ENCODE measurements around the gene ZNF726. TPM values are rescaled to one million over a fixed set of nuclear protein-coding genes. Genes with fewer than 3 reads are reported as not detected.
"Not testable (repeated sequence)": the region's sequence is repeated elsewhere in the genome, so short reads cannot be mapped to it uniquely, and the experiment has no call there.

The ZNF726 gene
- total RNA-seq, 1 donor from 2014 or later, result 12.8 TPM

DNA sequence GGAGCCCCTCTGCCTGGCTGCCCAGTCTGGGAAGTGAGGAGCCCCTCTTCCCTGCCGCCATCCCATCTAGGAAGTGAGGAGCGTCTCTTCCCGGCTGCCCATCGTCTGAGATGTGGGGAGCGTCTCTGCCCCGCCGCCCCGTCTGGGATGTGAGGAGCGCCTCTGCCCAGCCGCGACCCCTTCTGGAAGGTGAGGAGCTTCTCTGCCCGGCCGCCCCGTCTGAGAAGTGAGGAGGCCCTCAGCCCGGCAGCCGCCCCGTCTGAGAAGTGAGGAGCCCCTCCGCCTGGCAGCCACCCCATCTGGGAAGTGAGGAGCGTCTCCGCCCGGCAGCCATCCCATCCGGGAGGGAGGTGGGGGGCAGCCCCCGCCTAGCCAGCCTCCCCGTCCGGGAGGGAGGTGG lies 49.2 kb downstream of the ZNF726 start:
- DNase-seq; intact Hi-C loops (cut with micrococcal nuclease); H3K27me3 Mint-ChIP-seq; H3K36me3 Mint-ChIP-seq (ENCODE audit: low read depth); H3K4me1 Mint-ChIP-seq; H3K4me3 Mint-ChIP-seq; H3K27ac Mint-ChIP-seq: not testable (repeated sequence)
- peaks cover 25% of the 10 kb centered on the region for H3K9me3 Mint-ChIP-seq

DNA sequence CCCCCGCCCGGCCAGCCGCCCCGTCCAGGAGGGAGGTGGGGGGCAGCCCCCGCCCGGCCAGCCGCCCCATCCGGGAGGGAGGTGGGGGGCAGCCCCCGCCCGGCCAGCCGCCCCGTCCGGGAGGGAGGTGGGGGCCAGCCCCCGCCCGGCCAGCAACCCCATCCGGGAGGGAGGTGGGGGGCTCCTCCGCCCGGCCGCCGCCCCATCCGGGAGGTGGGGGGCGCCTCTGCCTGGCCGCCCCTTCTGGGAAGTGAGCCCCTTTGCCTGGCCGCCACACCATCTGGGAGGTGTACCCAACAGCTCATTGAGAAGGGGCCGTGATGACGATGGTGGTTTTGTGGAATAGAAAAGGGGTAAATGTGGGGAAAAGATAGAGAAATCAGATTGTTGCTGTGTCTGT lies 49.6 kb downstream of the ZNF726 start:
- H3K4me3 Mint-ChIP-seq; DNase-seq; H3K27ac Mint-ChIP-seq; H3K27me3 Mint-ChIP-seq; H3K4me1 Mint-ChIP-seq; intact Hi-C loops (cut with micrococcal nuclease); H3K36me3 Mint-ChIP-seq (ENCODE audit: low read depth): not testable (repeated sequence)
- peaks cover 25% of the 10 kb centered on the region for H3K9me3 Mint-ChIP-seq

DNA sequence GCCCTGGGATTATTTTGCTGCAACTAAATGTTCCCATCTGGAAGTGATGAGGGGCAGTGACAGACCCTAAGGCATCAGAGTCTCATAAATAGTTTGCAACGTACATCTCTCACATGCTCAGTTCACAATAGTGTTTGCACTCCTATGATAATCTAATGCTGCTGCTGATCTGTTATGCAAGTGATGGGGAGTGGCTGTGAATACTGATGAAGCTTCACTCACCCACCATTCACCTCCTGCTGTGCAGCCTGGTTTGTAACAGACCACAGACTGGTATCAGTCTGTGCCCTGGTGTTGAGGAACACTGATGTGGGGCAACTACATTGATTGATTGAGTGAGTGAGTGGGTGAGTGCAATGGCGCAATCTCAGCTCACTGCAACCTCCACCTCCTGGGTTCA lies 54.9 kb downstream of the ZNF726 start:
- no peak overlapping the region for H3K4me3 Mint-ChIP-seq
- H3K27ac Mint-ChIP-seq, result no peak overlapping the region
- intact Hi-C loops (cut with micrococcal nuclease), result no loop called here
- no peaks in the 10 kb centered on the region for H3K36me3 Mint-ChIP-seq (ENCODE audit: low read depth)
- no peak for DNase-seq
- peaks cover 24% of the 10 kb centered on the region for H3K9me3 Mint-ChIP-seq
- H3K4me1 Mint-ChIP-seq, result no peaks in the 10 kb centered on the region
- peaks cover 4% of the 10 kb centered on the region for H3K27me3 Mint-ChIP-seq

DNA sequence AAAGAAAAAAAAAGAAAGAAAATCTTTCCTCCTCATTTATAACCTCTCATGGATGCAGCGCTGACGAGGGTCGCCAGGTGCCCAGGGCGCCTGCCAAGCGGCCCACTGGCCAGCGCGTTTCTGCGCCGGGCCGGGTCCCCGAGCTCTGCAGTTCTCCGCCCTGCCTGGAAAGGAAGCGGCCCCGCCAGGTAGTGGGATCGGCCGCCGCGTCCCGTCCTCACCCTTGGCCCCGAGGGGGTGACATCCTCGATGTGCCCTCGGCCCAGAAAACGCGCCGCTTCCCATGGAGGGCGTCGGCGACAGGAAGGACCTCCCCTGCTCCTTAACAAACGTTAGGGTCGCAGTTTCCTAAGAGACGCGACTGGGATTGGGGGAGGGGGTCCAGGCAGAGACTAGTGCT lies 56.9 kb downstream of the ZNF726 start:
- H3K9me3 Mint-ChIP-seq, result peaks cover 28% of the 10 kb centered on the region
- no peak overlapping the region for H3K4me3 Mint-ChIP-seq
- intact Hi-C loops (cut with micrococcal nuclease), result no loop called here
- H3K4me1 Mint-ChIP-seq, result no peaks in the 10 kb centered on the region
- no peaks in the 10 kb centered on the region for H3K36me3 Mint-ChIP-seq (ENCODE audit: low read depth)
- DNase-seq, result no peak
- H3K27me3 Mint-ChIP-seq, result peaks cover 4% of the 10 kb centered on the region
- H3K27ac Mint-ChIP-seq, result no peak overlapping the region

DNA sequence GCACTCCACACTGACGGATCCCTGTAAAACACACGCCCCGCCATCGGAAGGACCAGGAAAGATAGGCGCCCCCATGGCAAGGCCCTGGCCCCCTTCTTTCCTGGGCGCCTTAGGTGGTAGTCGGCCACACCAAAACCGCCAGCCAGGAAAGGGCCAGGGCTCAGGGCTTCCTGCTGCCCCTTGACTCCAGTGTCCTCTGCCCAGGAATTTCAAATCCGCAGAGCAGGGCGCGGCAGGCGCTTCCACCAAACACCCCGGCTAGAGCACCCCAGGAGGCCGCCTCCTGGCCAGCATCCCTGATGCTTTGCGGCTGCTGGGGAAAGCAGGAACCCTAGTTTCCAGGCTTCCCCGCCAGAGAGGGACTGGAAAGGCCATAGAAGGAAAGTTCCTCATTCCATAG lies 57.5 kb downstream of the ZNF726 start:
- intact Hi-C loops (cut with micrococcal nuclease), result no loop called here
- Mint-ChIP-seq H3K4me3 (no peak overlapping the region), H3K9me3 (peaks cover 25% of the 10 kb centered on the region)

DNA sequence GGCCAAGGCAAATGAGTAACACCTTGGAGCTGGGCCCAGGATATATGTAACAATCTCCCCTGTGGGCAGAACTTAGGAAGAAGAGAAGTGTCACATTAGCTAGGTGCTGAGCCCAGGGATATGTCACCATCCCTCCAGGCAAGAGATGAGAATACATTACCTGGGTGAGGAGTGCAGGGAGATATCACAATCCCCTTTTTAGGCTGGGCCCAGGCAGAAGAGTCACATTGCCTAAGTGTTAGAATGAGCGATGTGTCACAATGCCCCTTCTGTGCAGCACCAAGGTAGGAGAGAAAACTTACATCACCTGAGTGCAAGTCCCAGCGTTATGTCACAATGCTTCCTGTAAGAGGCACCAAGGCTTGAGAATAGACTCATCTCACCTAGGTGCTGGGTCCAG lies 60.3 kb downstream of the ZNF726 start:
- Mint-ChIP-seq H3K27me3 (peaks cover 4% of the 10 kb centered on the region), H3K4me1 (no peaks in the 10 kb centered on the region), H3K4me3 (no peak overlapping the region), H3K36me3 (ENCODE audit: low read depth) (no peaks in the 10 kb centered on the region), H3K27ac (no peak overlapping the region), H3K9me3 (peaks cover 29% of the 10 kb centered on the region)
- intact Hi-C loops (cut with micrococcal nuclease), result no loop called here
- DNase-seq, result no peak

More for the DNA sequence above, 57.5 kb downstream of the ZNF726 start:
- Mint-ChIP-seq H3K36me3 (ENCODE audit: low read depth) (no peaks in the 10 kb centered on the region), H3K4me1 (no peaks in the 10 kb centered on the region), H3K27me3 (peaks cover 4% of the 10 kb centered on the region), H3K27ac (no peak overlapping the region)
- DNase-seq, result no peak

DNA sequence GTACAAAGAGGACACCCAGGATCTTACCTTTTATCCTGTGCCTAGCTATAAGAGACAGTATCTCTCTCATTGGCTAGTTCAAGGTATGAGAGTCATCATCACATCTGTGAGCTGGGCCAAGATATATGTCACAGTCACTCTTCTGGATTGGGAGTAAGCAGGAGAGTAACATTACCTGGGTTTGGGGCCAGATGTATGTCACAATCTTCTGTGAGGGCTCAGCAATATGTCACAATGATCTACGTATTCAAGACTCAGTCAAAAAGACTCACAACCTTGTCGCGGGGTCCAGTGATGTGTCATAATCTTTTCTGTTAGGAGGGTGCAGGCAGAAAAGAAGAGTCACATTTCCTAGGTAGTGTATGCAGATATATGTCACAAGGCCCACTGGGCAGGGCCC lies 61.9 kb downstream of the ZNF726 start:
- H3K36me3 Mint-ChIP-seq (ENCODE audit: low read depth); intact Hi-C loops (cut with micrococcal nuclease); H3K4me3 Mint-ChIP-seq; H3K27ac Mint-ChIP-seq; H3K27me3 Mint-ChIP-seq; H3K4me1 Mint-ChIP-seq; DNase-seq: not testable (repeated sequence)
- H3K9me3 Mint-ChIP-seq, result peaks cover 34% of the 10 kb centered on the region

DNA sequence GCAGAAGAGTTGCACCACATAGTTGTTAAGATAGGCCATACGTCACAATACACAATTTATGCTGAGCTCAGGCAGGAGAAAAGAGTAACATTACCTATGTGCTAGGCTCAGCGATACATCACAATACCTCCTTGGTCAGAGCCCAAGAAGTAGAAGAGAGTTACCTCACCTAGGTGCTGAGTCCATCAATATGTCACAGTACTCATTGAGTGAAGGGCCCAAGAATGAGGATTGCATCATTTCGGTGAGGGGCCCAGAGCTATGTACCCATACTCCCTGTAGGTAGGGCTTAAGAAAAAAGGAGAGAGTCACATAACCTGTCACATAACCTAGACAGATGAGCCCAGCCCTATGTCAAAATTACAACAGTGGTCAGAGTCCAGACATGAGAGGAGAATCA lies 62.6 kb downstream of the ZNF726 start:
- peaks cover 34% of the 10 kb centered on the region for H3K9me3 Mint-ChIP-seq
- intact Hi-C loops (cut with micrococcal nuclease); H3K4me3 Mint-ChIP-seq; H3K27me3 Mint-ChIP-seq; H3K4me1 Mint-ChIP-seq; H3K36me3 Mint-ChIP-seq (ENCODE audit: low read depth); H3K27ac Mint-ChIP-seq; DNase-seq: not testable (repeated sequence)

DNA sequence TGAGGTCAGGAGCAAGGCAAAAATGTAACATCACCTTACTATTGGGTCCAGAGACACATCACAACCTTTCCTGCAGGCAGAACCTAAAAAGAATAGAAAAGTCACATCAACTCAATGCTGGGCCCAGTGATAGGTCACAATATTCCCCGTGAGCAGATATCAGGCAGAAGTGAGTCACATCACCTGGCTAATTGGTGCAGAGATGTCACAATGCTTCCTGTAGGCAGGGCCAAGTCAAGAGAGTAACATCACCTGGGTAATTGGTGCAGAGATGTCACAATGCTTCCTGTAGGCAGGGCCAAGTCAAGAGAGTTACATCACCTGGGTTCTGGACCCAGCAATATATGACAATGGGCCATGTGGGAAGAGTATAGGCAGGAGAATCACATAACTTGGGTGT lies 63.4 kb downstream of the ZNF726 start:
- no peaks in the 10 kb centered on the region for H3K36me3 Mint-ChIP-seq (ENCODE audit: low read depth)
- no peaks in the 10 kb centered on the region for H3K27me3 Mint-ChIP-seq
- H3K9me3 Mint-ChIP-seq, result peaks cover 34% of the 10 kb centered on the region
- no peak for DNase-seq
- no peaks in the 10 kb centered on the region for H3K4me1 Mint-ChIP-seq
- H3K4me3 Mint-ChIP-seq, result no peak overlapping the region
- no peak overlapping the region for H3K27ac Mint-ChIP-seq
- intact Hi-C loops (cut with micrococcal nuclease), result no loop called here

DNA sequence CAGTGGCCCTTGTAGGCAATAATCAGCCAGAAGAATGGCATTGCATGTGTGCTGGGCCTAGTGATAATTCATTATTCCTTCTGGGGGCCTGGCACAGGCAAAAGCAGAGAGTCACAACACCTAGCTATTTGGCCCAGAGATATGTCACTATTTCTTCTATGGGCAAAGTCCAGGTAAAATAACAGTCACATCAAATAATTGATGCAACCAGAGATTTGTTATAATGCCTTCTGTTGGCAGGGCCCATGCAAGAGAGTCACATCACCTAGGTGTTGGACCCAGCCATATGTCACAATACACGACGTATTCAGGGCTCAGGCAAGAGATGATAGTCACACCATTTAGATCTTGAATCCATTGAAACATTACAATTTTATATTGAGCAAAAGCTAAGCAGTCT lies 66.1 kb downstream of the ZNF726 start:
- Mint-ChIP-seq H3K4me1 (no peaks in the 10 kb centered on the region), H3K4me3 (no peak overlapping the region)

DNA sequence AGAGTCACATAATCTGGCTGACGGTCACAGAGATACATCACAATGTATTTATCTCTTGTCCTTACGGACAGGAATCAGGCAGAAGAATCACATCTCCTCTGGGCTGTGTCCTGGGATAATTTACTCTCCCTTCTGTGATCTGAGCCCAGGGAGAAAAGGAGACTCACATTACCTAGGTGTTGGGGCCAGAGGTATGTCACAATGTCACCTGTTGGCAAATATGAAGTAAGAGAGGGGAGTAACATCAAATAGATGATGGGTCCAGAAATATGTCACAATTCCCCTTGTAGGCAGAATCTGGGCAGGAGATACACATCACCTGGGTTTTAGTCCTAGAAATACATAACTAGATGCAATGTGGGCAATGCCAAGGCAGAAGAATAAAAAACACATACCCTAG lies 67.2 kb downstream of the ZNF726 start:
- intact Hi-C loops (cut with micrococcal nuclease), result no loop called here
- Mint-ChIP-seq H3K27ac (no peak overlapping the region), H3K9me3 (peaks cover 31% of the 10 kb centered on the region)

More for the DNA sequence above, 66.1 kb downstream of the ZNF726 start:
- intact Hi-C loops (cut with micrococcal nuclease), result no loop called here
- peaks cover 34% of the 10 kb centered on the region for H3K9me3 Mint-ChIP-seq
- no peaks in the 10 kb centered on the region for H3K27me3 Mint-ChIP-seq
- H3K27ac Mint-ChIP-seq, result no peak overlapping the region
- DNase-seq, result no peak
- H3K36me3 Mint-ChIP-seq (ENCODE audit: low read depth), result no peaks in the 10 kb centered on the region

DNA sequence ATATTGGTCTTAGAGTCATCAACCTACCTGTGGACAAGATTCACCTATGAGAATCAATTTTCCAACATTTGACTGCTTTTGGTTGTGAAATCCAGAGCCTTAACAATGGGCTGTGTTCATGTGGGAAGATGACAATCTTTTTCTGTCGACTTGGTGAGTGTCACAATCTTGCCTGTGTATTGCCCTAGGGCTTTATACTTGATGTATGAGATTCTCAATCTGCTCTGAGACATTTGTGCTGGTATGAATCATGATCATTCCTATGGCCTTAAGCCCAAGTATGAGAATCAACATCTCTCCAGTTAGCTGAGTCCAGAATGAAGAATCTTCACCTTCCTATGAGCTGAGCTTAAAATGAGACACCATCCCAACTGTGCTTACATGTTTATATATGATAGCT lies 68.7 kb downstream of the ZNF726 start:
- H3K36me3 Mint-ChIP-seq (ENCODE audit: low read depth), result no peaks in the 10 kb centered on the region
- no peaks in the 10 kb centered on the region for H3K27me3 Mint-ChIP-seq
- H3K4me3 Mint-ChIP-seq, result no peak overlapping the region
- no peaks in the 10 kb centered on the region for H3K4me1 Mint-ChIP-seq
- H3K27ac Mint-ChIP-seq, result no peak overlapping the region
- H3K9me3 Mint-ChIP-seq, result peaks cover 40% of the 10 kb centered on the region
- intact Hi-C loops (cut with micrococcal nuclease), result no loop called here
- no peak for DNase-seq

More for the DNA sequence above, 67.2 kb downstream of the ZNF726 start:
- no peak for DNase-seq
- Mint-ChIP-seq H3K4me1 (no peaks in the 10 kb centered on the region), H3K27me3 (no peaks in the 10 kb centered on the region), H3K4me3 (no peak overlapping the region), H3K36me3 (ENCODE audit: low read depth) (no peaks in the 10 kb centered on the region)

Other genes starting within 250 kb of the ZNF726 start
- 17.0 and 17.3 TPM in 2 replicates for gene ZNF675, start 227.7 kb upstream of the ZNF726 start, total RNA-seq
- 2.6 and 3.0 TPM in 2 replicates for gene ZNF681, start 156.0 kb upstream of the ZNF726 start, total RNA-seq
- 10.3 and 10.9 TPM in 2 replicates for gene ZNF254, start 172.3 kb downstream of the ZNF726 start, total RNA-seq